ENCODE results near the gene USP7. TPM values are rescaled to one million over a fixed set of nuclear protein-coding genes. Genes with fewer than 3 reads are reported as not detected.

USP7 gene
- total and polyA plus RNA-seq, 10 of the 15 experiments (the other 5 are each of a cell fraction or from before 2014, with no cell fraction given): 16.2 to 133 (median 60.5) TPM

DNA sequence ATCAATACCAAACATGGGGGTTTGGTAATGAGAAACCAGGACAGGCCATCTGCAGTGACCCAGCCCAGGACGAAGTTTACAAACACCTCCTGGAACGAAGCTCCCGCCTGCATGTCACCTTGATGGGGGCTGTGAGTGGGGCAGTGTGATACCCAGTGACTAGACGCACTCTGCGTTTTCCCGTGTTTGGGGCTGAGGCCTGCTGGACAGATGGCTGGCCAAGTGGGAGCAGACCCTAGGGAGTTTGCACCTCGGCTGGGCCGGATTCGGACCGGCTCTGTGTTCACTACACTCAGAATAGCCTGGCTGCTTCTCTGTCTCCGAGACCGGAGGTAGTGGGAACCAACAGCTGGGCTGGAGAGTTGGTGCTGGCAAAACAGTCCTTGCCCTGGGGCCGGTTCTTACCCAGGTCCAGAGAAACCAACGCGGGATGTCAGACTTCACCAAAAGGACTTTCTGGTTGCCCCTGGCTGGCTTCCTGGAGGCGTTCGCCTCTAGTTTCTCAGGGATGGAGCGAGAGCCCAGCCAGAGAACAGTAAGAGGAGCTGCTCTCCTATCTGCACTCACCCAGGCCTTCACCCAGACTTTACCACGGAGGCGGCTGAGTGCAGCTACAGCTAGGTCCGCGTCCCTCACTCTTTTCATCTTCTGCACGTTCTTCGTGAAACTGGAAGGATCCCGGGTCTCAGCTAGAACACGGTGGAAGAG lies 115.3 kb downstream of the USP7 start:
- POLR2A ChIA-PET: no interaction called here
- ATAC-seq (no peak), DNase-seq (ENCODE audit: low read depth, low spot score) (no peak), FAIRE-seq (no peak)
- CTCF ChIA-PET: no interaction called here
- in situ Hi-C loops (cut with MboI): no loop called here
- SMC1A ChIA-PET (ENCODE audit: uncharacterized antibody, unreplicated experiment): no interaction called here
- Histone ChIP-seq H2AFZ (ENCODE audit: control insufficient read depth, low read depth, low read length) (no peak overlapping the region), H3K27ac (ENCODE audit: control insufficient read depth, insufficient read depth) (no peak overlapping the region), H3K36me3 (ENCODE audit: control insufficient read depth in 2 of 2, insufficient read depth in 2 of 2, low read length in 1 of 2) (peaks cover 44 to 50% of the 10 kb centered on the region in 2 experiments), H3K4me1 (ENCODE audit: control insufficient read depth, insufficient read depth, low read length) (no peaks in the 10 kb centered on the region; the same call in 1 of the 2 replicates), H3K79me2 (ENCODE audit: control insufficient read depth, insufficient read depth, low read length) (no peaks in the 10 kb centered on the region), H3K9ac (ENCODE audit: control insufficient read depth, insufficient read depth, low read length) (no peak overlapping the region), H3K27me3 (replicated peaks in 1 of 2; ENCODE audit: control insufficient read depth in 2 of 2, insufficient read depth in 2 of 2, low read length in 1 of 2) (no peaks in the 10 kb centered on the region), H3K4me2 (ENCODE audit: control insufficient read depth, insufficient read depth) (no peak overlapping the region), H3K9me3 (replicated peaks; ENCODE audit: control insufficient read depth, insufficient read depth, low read length) (no peaks in the 10 kb centered on the region), H3K4me3 (no peak overlapping the region), H4K20me1 (ENCODE audit: control insufficient read depth, insufficient read depth) (no peaks in the 10 kb centered on the region; the same call in none of the 2 replicates)
- WGBS (ENCODE audit: insufficient coverage, insufficient replicate concordance, low lambda C conversion rate, missing lambda C conversion rate): 94% methylated on average over 26 of the region's 26 CpGs
- TF ChIP-seq, protein P1, sequence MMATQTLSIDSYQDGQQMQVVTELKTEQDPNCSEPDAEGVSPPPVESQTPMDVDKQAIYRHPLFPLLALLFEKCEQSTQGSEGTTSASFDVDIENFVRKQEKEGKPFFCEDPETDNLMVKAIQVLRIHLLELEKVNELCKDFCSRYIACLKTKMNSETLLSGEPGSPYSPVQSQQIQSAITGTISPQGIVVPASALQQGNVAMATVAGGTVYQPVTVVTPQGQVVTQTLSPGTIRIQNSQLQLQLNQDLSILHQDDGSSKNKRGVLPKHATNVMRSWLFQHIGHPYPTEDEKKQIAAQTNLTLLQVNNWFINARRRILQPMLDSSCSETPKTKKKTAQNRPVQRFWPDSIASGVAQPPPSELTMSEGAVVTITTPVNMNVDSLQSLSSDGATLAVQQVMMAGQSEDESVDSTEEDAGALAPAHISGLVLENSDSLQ (IDR thresholded peaks at IDR 0.05): no peak
- TF ChIP-seq POLR2AphosphoS5 (IDR thresholded peaks at IDR 0.05; ENCODE audit: low read length): peak; percentile 29
- intact Hi-C loops (cut with micrococcal nuclease; ENCODE audit: unreplicated experiment): no loop called here
- RAD21 ChIA-PET (ENCODE audit: unreplicated experiment): no interaction called here
- no TSS peak for BruUV-seq (replicated peaks)

DNA sequence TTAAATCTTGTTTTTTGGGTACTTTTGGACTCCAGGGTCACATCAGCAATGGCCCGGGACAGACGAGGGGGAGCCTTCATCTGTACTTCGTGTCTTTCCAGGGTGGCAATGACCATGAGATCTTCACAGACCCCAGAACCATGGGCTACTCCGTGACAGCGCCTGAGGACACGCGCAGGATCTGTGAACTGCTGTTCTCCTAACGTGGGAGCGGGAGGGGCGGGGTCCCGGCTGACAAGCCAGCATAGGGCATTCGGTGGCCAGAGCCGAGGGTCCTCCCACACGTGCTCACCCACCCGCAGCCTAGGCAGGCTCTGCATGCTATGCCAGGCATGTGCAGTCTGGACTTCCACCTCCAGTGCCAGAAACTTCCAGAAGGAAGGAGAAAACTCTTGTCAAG lies 116.1 kb downstream of the USP7 start:
- Histone ChIP-seq H3K79me2 (ENCODE audit: control insufficient read depth, insufficient read depth, low read length) (no peaks in the 10 kb centered on the region), H3K4me2 (ENCODE audit: control insufficient read depth, insufficient read depth) (no peak overlapping the region), H3K27ac (ENCODE audit: control insufficient read depth, insufficient read depth) (no peak overlapping the region), H3K4me1 (ENCODE audit: control insufficient read depth, insufficient read depth, low read length) (no peaks in the 10 kb centered on the region; the same call in 1 of the 2 replicates), H3K9me3 (replicated peaks; ENCODE audit: control insufficient read depth, insufficient read depth, low read length) (no peaks in the 10 kb centered on the region), H3K9ac (ENCODE audit: control insufficient read depth, insufficient read depth, low read length) (no peak overlapping the region), H2AFZ (ENCODE audit: control insufficient read depth, low read depth, low read length) (no peak overlapping the region), H3K27me3 (replicated peaks in 1 of 2; ENCODE audit: control insufficient read depth in 2 of 2, insufficient read depth in 2 of 2, low read length in 1 of 2) (no peaks in the 10 kb centered on the region), H3K36me3 (ENCODE audit: control insufficient read depth in 2 of 2, insufficient read depth in 2 of 2, low read length in 1 of 2) (peaks cover 37 to 44% of the 10 kb centered on the region in 2 experiments), H3K4me3 (no peak overlapping the region), H4K20me1 (ENCODE audit: control insufficient read depth, insufficient read depth) (no peaks in the 10 kb centered on the region; the same call in none of the 2 replicates)
- CTCF ChIA-PET: no interaction called here
- RAD21 ChIA-PET (ENCODE audit: unreplicated experiment): no interaction called here
- intact Hi-C loops (cut with micrococcal nuclease; ENCODE audit: unreplicated experiment): no loop called here
- FAIRE-seq (no peak), ATAC-seq (no peak), DNase-seq (ENCODE audit: low read depth, low spot score) (no peak)
- in situ Hi-C loops (cut with MboI): no loop called here
- BruUV-seq (replicated peaks): no TSS peak
- TF ChIP-seq POLR2A (IDR thresholded peaks at IDR 0.05; ENCODE audit: low read depth, low read length): peak; percentile 25; the same call in 1 of the 2 replicates
- no peak for TF ChIP-seq BCL3 (IDR thresholded peaks at IDR 0.05; ENCODE audit: borderline replicate concordance, insufficient read depth, low read depth, low read length, poor library complexity, severe bottlenecking)
- POLR2A ChIA-PET: no interaction called here
- 93% methylated on average over 15 of the region's 15 CpGs for WGBS (ENCODE audit: insufficient coverage, insufficient replicate concordance, low lambda C conversion rate, missing lambda C conversion rate)
- SMC1A ChIA-PET (ENCODE audit: uncharacterized antibody, unreplicated experiment): no interaction called here

All from GM12878 (cell line).